Spleen (tissue), 7 donors: ENCODE results near the gene HRH2.

Experiments
- CTCF ChIP-seq, 11 experiments: fragments of 200-600 bp in 7 of 11; fragments of 450-650 bp in 4 of 11; sonication (generic) in 4 of 11; IDR thresholded peaks in 8 of 11; conservative IDR thresholded peaks in 3 of 11; 1 replicate in 7 of 11; 2 replicates in 4 of 11; pipeline versions ENCODE4 v1.4.0 to v1.8.0; 2016 to 2021; ENCODE audit warnings: antibody characterized with exemption in 11 of 11, inconsistent platforms in 4 of 11, mild to moderate bottlenecking in 1 of 11
- POLR2A ChIP-seq, 3 donors: fragments of 450-650 bp; IDR thresholded peaks; one replicate each; pipeline ENCODE4 v1.5.1; 2017; ENCODE audit warnings: antibody characterized with exemption in 3 of 3, mild to moderate bottlenecking in 1 of 3
- POLR2AphosphoS5 ChIP-seq, 3 donors: sonication (generic); formaldehyde crosslinking; IDR thresholded peaks; one replicate each; pipeline ENCODE4 v1.5.1; 2017; ENCODE audit warnings: antibody characterized with exemption in 3 of 3
- donor health status: DM: no; HTN: no; CAD: no; lungs with moderate emphysema.
- donor health status: DM: no; HTN: no; CAD: no.
- donor health status: DM: no; HTN: no; CAD: no.

- no peak for TF ChIP-seq CTCF (IDR thresholded peaks at IDR 0.05 in 8 of 11, conservative IDR thresholded peaks at IDR 0.05 in 3 of 11)
- no peak for TF ChIP-seq POLR2A (IDR thresholded peaks at IDR 0.05)
- no peak for TF ChIP-seq POLR2AphosphoS5 (IDR thresholded peaks at IDR 0.05)
Measured at GRCh38 chr5:175692996-175693710, 35.3 kb downstream of the HRH2 start.
